ENCODE results near the gene ZSWIM7.

The ZSWIM7 gene

GRCh38 chr17:15971882-15972281, 27.6 kb downstream of the ZSWIM7 start:
- DNase-seq (ENCODE audit: low read depth, low spot score), result no peak
- no peaks in the 10 kb centered on the region for H3K9me3 ChIP-seq (ENCODE audit: low read depth, low read length)
- no peak overlapping the region for H3K4me3 ChIP-seq
- TF ChIP-seq POLR2AphosphoS5 (IDR thresholded peaks at IDR 0.05; ENCODE audit: borderline replicate concordance, low read depth, low read length) (no peak), EZH2 (IDR thresholded peaks at IDR 0.05) (no peak), FOXP2 (optimal IDR thresholded peaks at IDR 0.05; ENCODE audit: control extremely low read depth, extremely low read length, insufficient read depth) (no peak)
- no peaks in the 10 kb centered on the region; the same call in 1 of the 2 replicates for H3K36me3 ChIP-seq (ENCODE audit: insufficient read depth, low read length)
- no peak overlapping the region for H3K27ac ChIP-seq
- no peak overlapping the region for H3K9ac ChIP-seq (ENCODE audit: insufficient read length)

GRCh38 chr17:15971098-15971678, 28.3 kb downstream of the ZSWIM7 start:
- Histone ChIP-seq H3K27ac (no peak overlapping the region), H3K9ac (ENCODE audit: insufficient read length) (no peak overlapping the region), H3K9me3 (ENCODE audit: low read depth, low read length) (no peaks in the 10 kb centered on the region), H3K4me3 (no peak overlapping the region), H3K36me3 (ENCODE audit: insufficient read depth, low read length) (no peaks in the 10 kb centered on the region; the same call in 1 of the 2 replicates)
- TF ChIP-seq FOXP2 (optimal IDR thresholded peaks at IDR 0.05; ENCODE audit: control extremely low read depth, extremely low read length, insufficient read depth) (no peak), EZH2 (IDR thresholded peaks at IDR 0.05) (no peak), POLR2AphosphoS5 (IDR thresholded peaks at IDR 0.05; ENCODE audit: borderline replicate concordance, low read depth, low read length) (no peak)
- DNase-seq (ENCODE audit: low read depth, low spot score), result no peak

- Histone ChIP-seq H3K9me3 (ENCODE audit: low read depth, low read length) (no peaks in the 10 kb centered on the region), H3K36me3 (ENCODE audit: insufficient read depth, low read length) (no peaks in the 10 kb centered on the region; the same call in 1 of the 2 replicates), H3K27ac (no peak overlapping the region), H3K9ac (ENCODE audit: insufficient read length) (no peak overlapping the region), H3K4me3 (no peak overlapping the region)
- no peak for DNase-seq (ENCODE audit: low read depth, low spot score)
- TF ChIP-seq EZH2 (IDR thresholded peaks at IDR 0.05) (no peak), FOXP2 (optimal IDR thresholded peaks at IDR 0.05; ENCODE audit: control extremely low read depth, extremely low read length, insufficient read depth) (no peak), POLR2AphosphoS5 (IDR thresholded peaks at IDR 0.05; ENCODE audit: borderline replicate concordance, low read depth, low read length) (no peak)
These were observed 29.0 kb downstream of the ZSWIM7 start for GRCh38 chr17:15970500-15970899.

- H3K36me3 ChIP-seq (ENCODE audit: insufficient read depth, low read length), result no peaks in the 10 kb centered on the region
- H3K4me3 ChIP-seq, result no peak overlapping the region
- TF ChIP-seq POLR2AphosphoS5 (IDR thresholded peaks at IDR 0.05; ENCODE audit: borderline replicate concordance, low read depth, low read length) (no peak), FOXP2 (optimal IDR thresholded peaks at IDR 0.05; ENCODE audit: control extremely low read depth, extremely low read length, insufficient read depth) (no peak), EZH2 (IDR thresholded peaks at IDR 0.05) (no peak)
- no peak overlapping the region for H3K9ac ChIP-seq (ENCODE audit: insufficient read length)
- H3K27ac ChIP-seq, result no peak overlapping the region
- H3K9me3 ChIP-seq (ENCODE audit: low read depth, low read length), result no peaks in the 10 kb centered on the region
- no peak for DNase-seq (ENCODE audit: low read depth, low spot score)
These were observed 30.0 kb downstream of the ZSWIM7 start for GRCh38 chr17:15969463-15969862.

- no peak for DNase-seq (ENCODE audit: low read depth, low spot score)
- H3K9me3 ChIP-seq (ENCODE audit: low read depth, low read length), result no peaks in the 10 kb centered on the region
- no peak overlapping the region for H3K9ac ChIP-seq (ENCODE audit: insufficient read length)
- H3K27ac ChIP-seq, result no peak overlapping the region
- no peak overlapping the region for H3K4me3 ChIP-seq
- no peak for TF ChIP-seq FOXP2 (optimal IDR thresholded peaks at IDR 0.05; ENCODE audit: control extremely low read depth, extremely low read length, insufficient read depth)
- no peak for TF ChIP-seq POLR2AphosphoS5 (IDR thresholded peaks at IDR 0.05; ENCODE audit: borderline replicate concordance, low read depth, low read length)
- no peak for TF ChIP-seq EZH2 (IDR thresholded peaks at IDR 0.05)
- H3K36me3 ChIP-seq (ENCODE audit: insufficient read depth, low read length), result no peaks in the 10 kb centered on the region
These were observed 31.7 kb downstream of the ZSWIM7 start for GRCh38 chr17:15967706-15968399.

- peak overlapping the region; percentile 38 for H3K9ac ChIP-seq (ENCODE audit: insufficient read length)
- peak overlapping the region; percentile 51 for H3K4me3 ChIP-seq
- peak overlapping the region; percentile 74 for H3K27ac ChIP-seq
- TF ChIP-seq POLR2AphosphoS5 (IDR thresholded peaks at IDR 0.05; ENCODE audit: borderline replicate concordance, low read depth, low read length), result no peak
- no peak for TF ChIP-seq EZH2 (IDR thresholded peaks at IDR 0.05)
- TF ChIP-seq FOXP2 (optimal IDR thresholded peaks at IDR 0.05; ENCODE audit: control extremely low read depth, extremely low read length, insufficient read depth), result no peak
- H3K36me3 ChIP-seq (ENCODE audit: insufficient read depth, low read length), result no peaks in the 10 kb centered on the region
- H3K9me3 ChIP-seq (ENCODE audit: low read depth, low read length), result no peaks in the 10 kb centered on the region
- DNase-seq (ENCODE audit: low read depth, low spot score), result no peak
These were observed 32.6 kb downstream of the ZSWIM7 start for GRCh38 chr17:15966879-15967248.

- H3K4me3 ChIP-seq, result peak overlapping the region; percentile 51
- H3K9ac ChIP-seq (ENCODE audit: insufficient read length), result peak overlapping the region; percentile 38
- no peaks in the 10 kb centered on the region for H3K9me3 ChIP-seq (ENCODE audit: low read depth, low read length)
- H3K27ac ChIP-seq, result peak overlapping the region; percentile 74
- DNase-seq (ENCODE audit: low read depth, low spot score), result no peak
- TF ChIP-seq EZH2 (IDR thresholded peaks at IDR 0.05), result no peak
- no peak for TF ChIP-seq POLR2AphosphoS5 (IDR thresholded peaks at IDR 0.05; ENCODE audit: borderline replicate concordance, low read depth, low read length)
- TF ChIP-seq FOXP2 (optimal IDR thresholded peaks at IDR 0.05; ENCODE audit: control extremely low read depth, extremely low read length, insufficient read depth), result no peak
- H3K36me3 ChIP-seq (ENCODE audit: insufficient read depth, low read length), result no peaks in the 10 kb centered on the region
These were observed 33.2 kb downstream of the ZSWIM7 start for GRCh38 chr17:15966183-15966878.

GRCh38 chr17:15965528-15965927, 34.0 kb downstream of the ZSWIM7 start:
- Histone ChIP-seq H3K9ac (ENCODE audit: insufficient read length) (no peak overlapping the region), H3K27ac (peak overlapping the region; percentile 74), H3K4me3 (no peak overlapping the region; the same call in 1 of the 2 replicates), H3K9me3 (ENCODE audit: low read depth, low read length) (no peaks in the 10 kb centered on the region), H3K36me3 (ENCODE audit: insufficient read depth, low read length) (no peaks in the 10 kb centered on the region)
- TF ChIP-seq EZH2 (IDR thresholded peaks at IDR 0.05) (no peak), FOXP2 (optimal IDR thresholded peaks at IDR 0.05; ENCODE audit: control extremely low read depth, extremely low read length, insufficient read depth) (no peak), POLR2AphosphoS5 (IDR thresholded peaks at IDR 0.05; ENCODE audit: borderline replicate concordance, low read depth, low read length) (no peak)
- DNase-seq (ENCODE audit: low read depth, low spot score), result no peak
